ENCODE measurements around the gene DAW1.

The DAW1 gene

GRCh38 chr2:227876300-227876801 is 4.9 kb downstream of the DAW1 start:
- no peaks in the 10 kb centered on the region for H3K9me3 ChIP-seq (ENCODE audit: control insufficient read depth in 5 of 5, low read length in 5 of 5)
- peak overlapping the region in 1 of 5 donors; percentile 25 for H3K9ac ChIP-seq (ENCODE audit: low read length in 5 of 5)
- H3K27me3 ChIP-seq (ENCODE audit: control insufficient read depth in 5 of 5, insufficient read depth in 4 of 5, low read length in 5 of 5): no peaks in the 10 kb centered on the region
- peak overlapping the region; percentile 88 for H3K27ac ChIP-seq (ENCODE audit: low read depth, low read length)
- no peaks in the 10 kb centered on the region for H3K36me3 ChIP-seq (ENCODE audit: control insufficient read depth in 5 of 5, insufficient read depth in 5 of 5, low read length in 5 of 5)
- peaks cover 3 to 31% (median 14%) of the 10 kb centered on the region in 5 donors for H3K4me1 ChIP-seq (ENCODE audit: control insufficient read depth in 5 of 5, insufficient read depth in 5 of 5, low read length in 5 of 5)
- no peak overlapping the region for H3K4me3 ChIP-seq (ENCODE audit: low read depth in 1 of 5, low read length in 5 of 5)

- Histone ChIP-seq H3K9me3 (ENCODE audit: control insufficient read depth in 5 of 5, low read length in 5 of 5) (no peaks in the 10 kb centered on the region), H3K36me3 (ENCODE audit: control insufficient read depth in 5 of 5, insufficient read depth in 5 of 5, low read length in 5 of 5) (no peaks in the 10 kb centered on the region), H3K4me3 (ENCODE audit: low read depth in 1 of 5, low read length in 5 of 5) (peak overlapping the region in 1 of 5 donors; percentile 24), H3K27me3 (ENCODE audit: control insufficient read depth in 5 of 5, insufficient read depth in 4 of 5, low read length in 5 of 5) (no peaks in the 10 kb centered on the region), H3K4me1 (ENCODE audit: control insufficient read depth in 5 of 5, insufficient read depth in 5 of 5, low read length in 5 of 5) (peaks cover 3 to 26% (median 14%) of the 10 kb centered on the region in 5 donors), H3K27ac (ENCODE audit: low read depth, low read length) (peak overlapping the region; percentile 88), H3K9ac (ENCODE audit: low read length in 5 of 5) (peak overlapping the region in 4 of 5 donors; percentile 2 to 52 (median 50))
These were observed 6.2 kb downstream of the DAW1 start for GRCh38 chr2:227877421-227878310.

- no peak overlapping the region for H3K27ac ChIP-seq (ENCODE audit: low read depth, low read length)
- peaks cover 3 to 26% (median 14%) of the 10 kb centered on the region in 5 donors for H3K4me1 ChIP-seq (ENCODE audit: control insufficient read depth in 5 of 5, insufficient read depth in 5 of 5, low read length in 5 of 5)
- no peaks in the 10 kb centered on the region for H3K27me3 ChIP-seq (ENCODE audit: control insufficient read depth in 5 of 5, insufficient read depth in 4 of 5, low read length in 5 of 5)
- no peak overlapping the region for H3K9ac ChIP-seq (ENCODE audit: low read length in 5 of 5)
- H3K9me3 ChIP-seq (ENCODE audit: control insufficient read depth in 5 of 5, low read length in 5 of 5): no peaks in the 10 kb centered on the region
- no peak overlapping the region for H3K4me3 ChIP-seq (ENCODE audit: low read depth in 1 of 5, low read length in 5 of 5)
- no peaks in the 10 kb centered on the region for H3K36me3 ChIP-seq (ENCODE audit: control insufficient read depth in 5 of 5, insufficient read depth in 5 of 5, low read length in 5 of 5)
These were observed 9.0 kb downstream of the DAW1 start for GRCh38 chr2:227880460-227880859.

GRCh38 chr2:227881866-227882517 is 10.6 kb downstream of the DAW1 start:
- Histone ChIP-seq H3K4me3 (ENCODE audit: low read depth in 1 of 5, low read length in 5 of 5) (no peak overlapping the region), H3K4me1 (ENCODE audit: control insufficient read depth in 5 of 5, insufficient read depth in 5 of 5, low read length in 5 of 5) (peaks cover 3 to 20% (median 12%) of the 10 kb centered on the region in 5 donors), H3K27me3 (ENCODE audit: control insufficient read depth in 5 of 5, insufficient read depth in 4 of 5, low read length in 5 of 5) (no peaks in the 10 kb centered on the region), H3K9ac (ENCODE audit: low read length in 5 of 5) (no peak overlapping the region), H3K36me3 (ENCODE audit: control insufficient read depth in 5 of 5, insufficient read depth in 5 of 5, low read length in 5 of 5) (no peaks in the 10 kb centered on the region), H3K9me3 (ENCODE audit: control insufficient read depth in 5 of 5, low read length in 5 of 5) (no peaks in the 10 kb centered on the region), H3K27ac (ENCODE audit: low read depth, low read length) (peak overlapping the region; percentile 11)

- Histone ChIP-seq H3K4me3 (ENCODE audit: low read depth in 1 of 5, low read length in 5 of 5) (no peak overlapping the region), H3K9me3 (ENCODE audit: control insufficient read depth in 5 of 5, low read length in 5 of 5) (no peaks in the 10 kb centered on the region), H3K4me1 (ENCODE audit: control insufficient read depth in 5 of 5, insufficient read depth in 5 of 5, low read length in 5 of 5) (peaks cover 0 to 12% (median 3%) of the 10 kb centered on the region in 5 donors), H3K27ac (ENCODE audit: low read depth, low read length) (no peak overlapping the region), H3K9ac (ENCODE audit: low read length in 5 of 5) (peak overlapping the region in 1 of 5 donors; percentile 9), H3K36me3 (ENCODE audit: control insufficient read depth in 5 of 5, insufficient read depth in 5 of 5, low read length in 5 of 5) (no peaks in the 10 kb centered on the region), H3K27me3 (ENCODE audit: control insufficient read depth in 5 of 5, insufficient read depth in 4 of 5, low read length in 5 of 5) (no peaks in the 10 kb centered on the region)
These were observed 13.1 kb downstream of the DAW1 start for GRCh38 chr2:227884511-227884947.

- Histone ChIP-seq H3K4me3 (ENCODE audit: low read depth in 1 of 5, low read length in 5 of 5) (no peak overlapping the region), H3K36me3 (ENCODE audit: control insufficient read depth in 5 of 5, insufficient read depth in 5 of 5, low read length in 5 of 5) (no peaks in the 10 kb centered on the region), H3K27ac (ENCODE audit: low read depth, low read length) (no peak overlapping the region), H3K27me3 (ENCODE audit: control insufficient read depth in 5 of 5, insufficient read depth in 4 of 5, low read length in 5 of 5) (no peaks in the 10 kb centered on the region), H3K4me1 (ENCODE audit: control insufficient read depth in 5 of 5, insufficient read depth in 5 of 5, low read length in 5 of 5) (peaks cover 0 to 6% (median 3%) of the 10 kb centered on the region in 5 donors), H3K9me3 (ENCODE audit: control insufficient read depth in 5 of 5, low read length in 5 of 5) (no peaks in the 10 kb centered on the region), H3K9ac (ENCODE audit: low read length in 5 of 5) (no peak overlapping the region)
These were observed 14.7 kb downstream of the DAW1 start for GRCh38 chr2:227886149-227886548.

- no peaks in the 10 kb centered on the region for H3K36me3 ChIP-seq (ENCODE audit: control insufficient read depth in 5 of 5, insufficient read depth in 5 of 5, low read length in 5 of 5)
- H3K4me1 ChIP-seq (ENCODE audit: control insufficient read depth in 5 of 5, insufficient read depth in 5 of 5, low read length in 5 of 5): peaks cover 0 to 6% (median 0%) of the 10 kb centered on the region in 5 donors
- no peak overlapping the region for H3K4me3 ChIP-seq (ENCODE audit: low read depth in 1 of 5, low read length in 5 of 5)
- H3K9me3 ChIP-seq (ENCODE audit: control insufficient read depth in 5 of 5, low read length in 5 of 5): no peaks in the 10 kb centered on the region
- no peak overlapping the region for H3K27ac ChIP-seq (ENCODE audit: low read depth, low read length)
- H3K27me3 ChIP-seq (ENCODE audit: control insufficient read depth in 5 of 5, insufficient read depth in 4 of 5, low read length in 5 of 5): no peaks in the 10 kb centered on the region
- peak overlapping the region in 1 of 5 donors; percentile 47 for H3K9ac ChIP-seq (ENCODE audit: low read length in 5 of 5)
These were observed 16.9 kb downstream of the DAW1 start for GRCh38 chr2:227888289-227888688.

GRCh38 chr2:227889336-227889735 is 17.9 kb downstream of the DAW1 start:
- no peak overlapping the region for H3K9ac ChIP-seq (ENCODE audit: low read length in 5 of 5)
- H3K27ac ChIP-seq (ENCODE audit: low read depth, low read length): no peak overlapping the region
- H3K27me3 ChIP-seq (ENCODE audit: control insufficient read depth in 5 of 5, insufficient read depth in 4 of 5, low read length in 5 of 5): no peaks in the 10 kb centered on the region
- H3K9me3 ChIP-seq (ENCODE audit: control insufficient read depth in 5 of 5, low read length in 5 of 5): no peaks in the 10 kb centered on the region
- no peaks in the 10 kb centered on the region for H3K36me3 ChIP-seq (ENCODE audit: control insufficient read depth in 5 of 5, insufficient read depth in 5 of 5, low read length in 5 of 5)
- H3K4me3 ChIP-seq (ENCODE audit: low read depth in 1 of 5, low read length in 5 of 5): no peak overlapping the region
- H3K4me1 ChIP-seq (ENCODE audit: control insufficient read depth in 5 of 5, insufficient read depth in 5 of 5, low read length in 5 of 5): peaks cover 0 to 6% (median 0%) of the 10 kb centered on the region in 5 donors

GRCh38 chr2:227890495-227891079 is 19.2 kb downstream of the DAW1 start:
- Histone ChIP-seq H3K9me3 (ENCODE audit: control insufficient read depth in 5 of 5, low read length in 5 of 5) (no peaks in the 10 kb centered on the region), H3K27me3 (ENCODE audit: control insufficient read depth in 5 of 5, insufficient read depth in 4 of 5, low read length in 5 of 5) (no peaks in the 10 kb centered on the region), H3K27ac (ENCODE audit: low read depth, low read length) (no peak overlapping the region), H3K36me3 (ENCODE audit: control insufficient read depth in 5 of 5, insufficient read depth in 5 of 5, low read length in 5 of 5) (no peaks in the 10 kb centered on the region), H3K4me3 (ENCODE audit: low read depth in 1 of 5, low read length in 5 of 5) (no peak overlapping the region), H3K9ac (ENCODE audit: low read length in 5 of 5) (no peak overlapping the region), H3K4me1 (ENCODE audit: control insufficient read depth in 5 of 5, insufficient read depth in 5 of 5, low read length in 5 of 5) (peaks cover 0 to 6% (median 0%) of the 10 kb centered on the region in 5 donors)
